Kidney glomerular epithelial cell (primary cell): Measurements from ENCODE around the gene OVCH1.
"Not testable (repeated sequence)": the region's sequence is repeated elsewhere in the genome, so short reads cannot be mapped to it uniquely, and the experiment has no call there.

Source experiments
- DNase-seq: peaks from one replicate; lab custom pipeline; 2025; lab: John Stamatoyannopoulos, UW

The OVCH1 gene

DNA sequence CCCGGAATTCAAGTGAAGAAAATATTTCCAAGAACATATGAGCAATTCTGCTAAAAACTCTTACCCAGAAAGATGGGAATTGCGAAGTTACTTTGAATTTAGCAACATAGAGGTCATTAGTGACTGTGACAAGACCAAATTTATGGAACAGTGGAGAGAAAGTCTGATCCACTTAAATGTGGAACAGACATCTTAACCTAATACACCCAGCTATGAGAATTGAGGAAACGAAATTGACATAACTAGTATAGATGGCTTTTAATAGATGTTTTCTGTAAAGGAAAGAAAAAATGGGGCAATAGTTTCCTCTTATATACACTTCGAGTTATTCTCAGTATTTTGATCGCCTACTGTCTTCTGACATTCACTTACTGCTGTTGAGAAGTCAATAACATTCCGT is 4.6 kb downstream of the OVCH1 start:
- no peak for DNase-seq

DNA sequence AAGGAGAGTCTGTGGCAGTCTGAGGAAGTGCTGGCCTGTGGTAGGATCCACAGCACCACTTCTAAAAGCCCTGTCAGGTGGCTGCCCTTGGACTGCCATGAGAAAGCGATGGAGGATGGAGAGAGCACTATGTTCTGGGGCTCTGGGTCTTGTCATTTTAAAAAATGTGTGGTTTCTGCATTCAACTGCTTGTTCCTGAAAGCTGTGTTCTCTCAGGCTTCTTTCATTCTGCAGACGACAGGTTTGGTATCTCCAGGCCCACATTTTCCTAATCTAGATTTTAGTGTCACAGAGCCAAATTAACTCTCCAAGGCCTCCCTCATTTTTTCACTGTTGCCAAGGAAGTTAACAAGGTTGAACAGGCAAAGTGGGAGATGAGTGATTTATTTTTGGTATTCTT is 10.5 kb downstream of the OVCH1 start:
- no peak for DNase-seq

DNA sequence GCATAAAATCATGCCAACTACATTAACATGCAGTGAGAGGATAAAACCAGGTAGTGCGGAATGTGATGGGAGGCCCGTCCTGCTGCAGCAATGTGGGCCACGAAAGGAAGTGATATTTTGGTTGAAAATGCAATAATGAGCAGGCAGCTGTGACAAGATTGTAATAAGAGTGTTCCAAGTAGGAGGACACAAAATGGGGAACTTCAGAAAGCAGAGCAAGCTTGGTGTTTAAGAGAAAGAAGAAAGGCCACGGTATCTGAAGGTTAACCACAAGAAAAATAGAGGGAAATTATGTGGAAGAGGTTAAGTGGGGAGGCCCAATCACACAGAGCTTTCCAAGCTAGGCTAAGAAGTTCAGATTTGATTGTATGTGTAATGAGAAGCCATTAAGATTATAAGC is 34.3 kb downstream of the OVCH1 start:
- no peak for DNase-seq

DNA sequence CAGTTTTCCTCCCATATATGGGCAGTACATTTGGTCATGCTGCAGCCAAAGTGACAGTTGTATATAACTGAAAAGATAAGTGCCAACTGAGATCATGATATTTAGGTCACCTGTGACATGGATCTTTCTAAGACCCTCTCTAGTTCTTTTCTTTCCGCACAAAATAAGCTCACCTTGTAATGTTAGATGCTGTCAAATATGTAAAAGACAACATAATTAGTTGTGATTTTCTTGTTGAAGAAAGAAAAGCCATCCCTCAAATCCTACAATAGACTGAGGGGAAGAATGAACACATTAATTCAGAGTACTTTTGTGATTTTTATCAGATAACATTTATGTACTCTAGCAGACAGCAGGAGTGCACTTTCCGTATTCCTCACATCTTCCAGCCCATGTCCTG is 37.4 kb downstream of the OVCH1 start:
- no peak for DNase-seq

DNA sequence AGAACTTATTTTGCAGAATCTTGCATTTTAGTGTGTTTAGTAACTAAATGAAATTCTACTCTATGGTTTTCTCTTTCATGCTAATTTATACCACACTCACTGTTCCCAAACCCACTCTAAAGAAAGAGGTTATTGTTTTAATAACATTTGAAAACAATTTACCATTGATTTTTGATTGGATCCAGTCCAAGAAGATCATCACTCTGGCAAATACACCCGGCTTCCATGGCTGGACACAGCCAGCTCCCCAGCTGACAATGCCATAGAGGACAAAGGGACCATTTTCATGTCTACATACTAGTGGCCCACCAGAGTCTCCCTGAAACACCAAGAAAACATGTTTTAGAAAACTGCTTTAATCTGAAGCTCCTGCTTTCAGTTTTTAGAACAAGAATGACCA is 42.4 kb downstream of the OVCH1 start:
- no peak for DNase-seq

DNA sequence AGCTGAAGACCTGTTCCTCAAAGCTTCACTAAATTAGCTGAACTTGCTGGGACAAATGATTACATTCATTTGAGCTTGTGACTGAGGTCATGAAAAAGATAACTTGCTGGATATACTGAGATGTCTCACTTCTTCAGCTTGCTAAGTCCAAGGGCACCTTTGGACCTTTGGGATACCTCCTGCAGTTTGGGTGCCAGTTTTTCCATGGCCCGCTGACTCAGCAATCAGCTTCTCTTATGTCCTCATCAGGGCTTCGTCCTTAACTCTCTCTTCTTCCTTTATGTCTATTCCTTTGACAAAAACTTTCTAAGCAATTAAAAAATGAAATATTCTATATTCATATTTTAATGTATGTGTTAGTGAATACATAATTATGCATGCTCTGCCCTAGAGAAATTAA is 45.6 kb downstream of the OVCH1 start:
- no peak for DNase-seq

DNA sequence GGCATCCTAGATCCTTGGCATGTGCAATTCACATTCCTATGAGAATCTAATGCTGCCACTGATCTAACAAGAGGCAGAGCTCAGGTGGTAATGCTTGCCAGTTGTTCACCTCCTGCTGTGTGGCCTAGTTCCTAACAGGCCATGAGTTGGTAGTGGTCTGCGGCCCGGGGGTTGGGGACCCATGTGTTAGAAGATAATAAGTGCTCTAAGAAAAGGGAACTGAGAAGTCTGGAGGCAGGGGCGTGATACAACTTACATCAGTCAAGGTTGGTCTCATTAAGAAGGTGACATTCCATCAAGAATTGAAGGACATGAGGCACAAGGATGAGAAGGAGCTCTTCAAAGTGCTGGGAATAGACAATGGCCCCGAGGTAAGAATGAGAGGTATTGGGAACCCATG is 49.3 kb downstream of the OVCH1 start:
- no peak for DNase-seq

DNA sequence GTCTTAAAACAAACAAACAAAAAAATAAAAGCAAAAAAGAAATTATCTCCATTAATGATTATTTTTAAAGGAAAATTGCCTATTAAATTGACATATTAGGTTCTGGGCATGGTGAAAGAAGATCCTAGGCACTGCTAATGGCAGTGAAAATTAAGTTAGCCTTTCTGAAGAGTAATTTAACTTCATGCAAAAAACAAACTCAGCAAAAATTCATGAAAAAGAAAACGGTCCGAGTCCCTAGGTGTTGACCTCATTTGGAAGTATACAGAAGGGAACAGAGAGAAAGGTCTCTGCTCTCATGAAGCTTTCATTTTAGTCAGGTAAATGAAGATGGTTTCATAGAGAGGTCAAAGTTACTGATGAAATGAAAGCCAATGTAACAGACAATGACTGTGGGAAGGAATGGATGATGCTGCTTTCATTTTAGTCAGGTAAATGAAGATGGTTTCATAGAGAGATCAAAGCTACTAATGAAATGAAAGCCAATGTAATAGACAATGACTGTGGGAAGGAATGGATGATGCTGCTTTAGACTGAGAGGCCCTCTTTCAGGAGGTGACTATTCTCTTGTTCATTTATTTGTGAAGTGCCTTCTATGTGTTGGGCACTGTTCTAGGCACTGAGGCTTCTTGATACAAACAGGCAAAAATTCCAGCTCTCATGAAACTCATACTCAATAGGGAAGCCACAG is 50.1 kb downstream of the OVCH1 start:
- no peak for DNase-seq

DNA sequence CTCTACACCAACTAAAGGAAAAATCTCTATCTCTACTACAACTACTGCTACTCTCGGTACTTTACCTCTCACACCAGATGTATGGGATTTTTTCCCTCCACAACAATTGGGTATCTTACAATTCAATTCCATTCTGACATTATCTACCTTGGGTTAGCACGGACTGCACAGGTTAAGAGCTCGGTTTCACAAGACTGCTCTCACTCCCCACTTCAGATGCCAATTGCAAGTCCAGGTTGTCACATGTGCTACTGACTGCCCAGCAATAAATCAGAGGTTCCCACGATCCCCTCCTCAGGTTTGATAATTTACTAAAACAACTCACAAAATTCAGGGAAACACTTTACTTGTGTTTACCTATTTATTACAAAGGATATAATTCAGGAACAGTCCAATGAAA is 58.0 kb downstream of the OVCH1 start:
- no peak for DNase-seq

DNA sequence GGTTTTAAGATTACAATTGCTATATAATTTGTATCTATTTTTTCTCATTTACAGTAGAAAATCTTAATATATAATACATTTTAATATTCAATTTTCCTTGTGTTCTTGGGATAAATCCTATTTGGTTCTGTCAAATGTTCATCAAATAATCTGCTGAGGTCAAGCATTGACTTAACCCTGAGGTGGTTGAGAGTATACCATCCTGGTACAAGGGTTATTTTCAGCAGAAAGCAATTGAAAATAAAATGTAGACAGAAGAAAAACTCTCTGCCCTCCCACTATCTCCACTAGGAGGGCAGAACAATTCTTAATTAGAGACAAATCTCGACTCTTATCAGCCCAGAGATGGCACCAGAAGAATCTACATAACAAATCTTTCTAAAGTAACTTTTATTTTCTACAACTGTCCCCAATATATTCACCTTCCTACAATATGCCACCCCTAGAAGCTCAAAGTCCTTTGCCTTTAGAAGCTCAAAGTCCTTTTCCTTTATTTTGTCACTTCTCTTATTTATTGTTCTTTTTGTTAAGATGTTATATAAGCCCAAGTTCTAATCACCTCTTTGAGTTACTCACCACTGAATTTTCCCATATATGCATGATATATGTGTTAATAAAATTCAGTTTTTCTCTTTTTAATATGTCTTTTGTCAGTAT is 58.6 kb downstream of the OVCH1 start:
- DNase-seq: no peak

DNA sequence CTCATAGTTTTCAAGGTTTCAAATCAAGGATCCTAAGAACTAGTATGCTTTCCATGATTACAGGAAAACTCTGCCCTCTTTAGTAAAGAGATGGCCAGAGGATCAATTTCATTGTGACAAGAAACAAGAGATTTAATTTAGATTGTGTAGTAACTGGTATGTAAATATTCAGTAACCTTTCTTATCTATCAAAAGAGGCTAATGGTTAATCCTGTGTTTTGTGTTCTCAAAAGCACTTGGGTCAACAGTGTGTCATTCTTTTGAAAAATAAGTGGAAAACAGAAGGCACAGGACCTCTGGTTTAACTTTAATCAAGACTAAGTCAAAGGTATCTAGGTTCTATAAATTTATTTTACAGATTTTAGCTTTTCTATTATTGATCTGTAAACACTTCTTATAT is 59.9 kb downstream of the OVCH1 start:
- DNase-seq: no peak

DNA sequence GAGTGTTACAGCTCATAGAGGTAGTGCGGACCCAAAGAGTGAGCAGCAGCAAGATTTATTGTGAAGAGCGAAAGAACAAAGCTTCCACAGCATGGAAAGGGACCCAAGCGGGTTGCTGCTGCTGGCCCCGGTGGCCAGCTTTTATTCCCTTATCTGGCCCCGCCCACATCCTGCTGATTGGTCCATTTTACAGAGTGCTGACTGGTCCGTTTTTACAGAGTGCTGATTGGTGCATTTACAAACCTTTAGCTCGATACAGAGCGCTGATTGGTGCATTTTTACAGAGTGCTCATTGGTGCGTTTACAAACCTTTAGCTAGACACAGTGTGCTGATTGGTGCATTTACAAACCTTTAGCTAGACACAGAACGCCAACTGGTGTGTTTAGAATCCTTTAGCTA is 60.7 kb downstream of the OVCH1 start:
- not testable (repeated sequence) for DNase-seq

DNA sequence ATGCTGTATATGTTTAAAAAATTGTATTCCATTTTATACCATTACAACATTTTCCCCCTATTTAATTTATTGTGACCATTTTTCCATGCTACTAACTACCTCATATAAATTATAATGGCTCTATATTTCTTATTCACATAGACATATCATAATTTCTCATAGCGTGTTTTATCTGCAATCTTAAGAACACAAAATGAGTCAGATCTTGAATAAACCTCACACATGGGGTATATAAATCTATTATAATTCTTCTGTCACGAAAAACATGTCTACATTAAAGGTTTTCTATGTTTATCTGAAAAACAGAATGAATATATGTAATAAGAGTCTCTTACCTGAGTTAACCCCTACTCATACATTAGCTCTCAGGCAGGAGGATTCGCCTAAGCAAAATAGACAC is 66.0 kb downstream of the OVCH1 start:
- DNase-seq: no peak

DNA sequence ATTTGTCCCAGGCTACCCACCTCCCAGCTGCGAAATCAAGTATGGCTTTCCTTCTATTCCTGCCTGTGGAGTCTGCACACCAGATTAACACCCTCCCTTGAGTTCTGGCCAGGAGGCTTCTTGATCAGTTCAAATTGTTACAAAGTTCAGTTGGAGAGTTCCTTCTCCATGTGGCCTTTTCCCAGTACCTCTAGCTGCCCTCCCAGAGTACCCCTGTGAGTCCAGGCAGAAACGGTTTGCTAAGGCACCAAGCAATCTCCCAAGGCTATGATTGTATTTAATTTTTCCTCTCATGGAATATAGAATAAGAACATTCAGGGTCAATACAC is 66.8 kb downstream of the OVCH1 start:
- no peak for DNase-seq

DNA sequence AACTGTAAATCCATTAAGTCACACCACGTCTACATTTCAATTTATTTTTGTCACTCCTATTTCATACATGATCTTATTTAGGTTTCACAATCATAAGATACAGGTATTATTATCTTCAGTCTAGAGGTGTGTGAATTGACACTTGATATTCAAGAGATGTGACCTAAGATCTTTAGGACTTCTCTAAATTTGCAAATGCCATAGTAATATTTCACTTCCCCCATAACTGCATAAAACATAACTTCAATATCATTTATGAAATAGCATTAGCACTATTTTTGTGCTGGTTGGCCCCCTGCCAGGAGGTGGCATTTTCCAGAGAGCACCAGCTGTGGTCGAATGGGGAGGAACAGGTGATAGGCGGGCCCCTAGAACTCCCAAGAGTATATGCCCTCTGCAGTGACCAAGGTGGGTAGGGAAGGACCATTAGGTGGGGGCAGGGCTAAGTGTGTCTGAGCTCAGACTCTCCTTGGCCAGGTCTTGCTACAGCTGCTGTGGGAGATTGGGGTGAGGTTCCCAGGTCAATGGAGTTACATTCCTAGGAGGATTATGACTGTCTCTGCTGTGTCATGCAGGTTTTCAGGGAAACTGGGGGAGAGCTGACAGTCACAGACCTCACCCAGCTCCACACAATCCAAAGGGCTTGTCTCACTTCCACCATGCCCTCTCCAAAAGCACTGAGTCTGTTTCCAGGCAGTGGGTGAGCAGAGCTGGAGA is 67.3 kb downstream of the OVCH1 start:
- no peak for DNase-seq

DNA sequence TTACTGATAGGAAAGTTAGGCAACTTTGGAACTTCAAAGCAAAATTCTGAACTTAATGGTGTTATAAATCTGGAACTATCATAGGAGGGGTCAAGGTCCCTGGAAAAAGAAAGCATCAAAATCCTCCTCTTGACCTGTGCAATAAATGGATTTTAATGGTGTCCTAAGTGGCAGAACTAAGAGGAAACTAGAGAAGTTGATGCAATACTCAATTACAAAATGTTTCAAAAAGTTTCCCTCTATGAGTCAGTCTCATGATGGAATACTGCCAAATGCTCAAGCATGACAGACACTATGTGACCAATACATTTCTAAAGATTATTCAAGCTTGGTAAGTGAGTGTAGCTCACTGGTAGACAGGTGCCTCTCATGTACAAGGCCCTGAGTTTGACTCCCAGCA is 68.9 kb downstream of the OVCH1 start:
- peak; percentile 74 for DNase-seq

DNA sequence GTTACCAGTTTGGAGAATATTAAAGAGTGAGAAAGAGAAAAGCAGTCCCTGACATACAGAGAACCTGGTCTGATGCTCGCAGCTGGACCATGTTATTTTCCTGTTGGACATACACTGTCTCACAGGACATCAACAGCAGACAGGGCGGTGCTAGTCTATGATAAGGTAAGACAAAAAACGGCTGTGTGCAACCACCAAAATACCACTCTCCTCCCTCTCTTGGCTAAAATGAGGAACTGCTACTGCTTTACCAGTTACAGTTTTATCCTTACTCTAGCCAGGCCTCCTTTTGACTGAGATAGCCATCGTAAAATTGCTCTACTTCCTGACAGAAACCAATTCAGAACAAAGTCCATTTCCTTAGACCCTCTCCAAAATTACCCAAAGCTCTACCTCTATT is 69.5 kb downstream of the OVCH1 start:
- DNase-seq: no peak

DNA sequence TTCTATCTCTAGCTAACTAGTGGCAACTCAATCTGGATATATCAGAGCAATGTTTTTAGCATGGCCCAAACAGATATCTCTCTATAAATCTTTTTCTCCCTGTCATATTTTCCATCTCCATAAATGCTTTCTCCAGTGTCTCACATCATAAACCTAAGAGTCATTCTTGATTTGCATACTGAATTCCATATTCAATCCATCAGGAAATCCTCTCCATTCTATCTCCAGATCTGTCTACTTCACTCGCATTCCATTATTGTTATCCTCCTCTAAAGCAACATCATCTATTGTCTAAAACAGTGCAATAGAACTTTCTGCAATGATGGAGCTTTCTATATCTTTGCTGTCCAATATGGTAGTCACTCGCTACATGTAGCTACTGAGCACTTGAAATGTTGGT is 71.0 kb downstream of the OVCH1 start:
- DNase-seq: no peak

DNA sequence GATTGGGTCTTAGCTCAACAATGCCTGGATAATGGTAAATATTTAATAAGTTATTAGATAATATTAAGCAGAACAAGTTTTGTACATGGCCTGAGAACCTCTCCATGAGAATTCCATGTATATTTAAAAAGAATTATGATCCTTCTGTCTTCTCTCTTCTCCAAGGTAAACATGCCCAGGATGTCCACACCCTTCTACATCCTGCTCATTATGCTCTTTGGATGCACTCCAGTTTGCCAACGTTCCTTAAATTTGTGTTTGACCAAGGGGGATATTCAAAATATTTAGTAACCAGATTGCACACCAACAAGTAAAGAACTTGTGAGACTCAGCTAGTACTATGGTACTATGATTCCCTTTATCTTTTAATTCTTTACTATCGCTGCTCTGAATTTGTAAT is 71.8 kb downstream of the OVCH1 start:
- no peak for DNase-seq

DNA sequence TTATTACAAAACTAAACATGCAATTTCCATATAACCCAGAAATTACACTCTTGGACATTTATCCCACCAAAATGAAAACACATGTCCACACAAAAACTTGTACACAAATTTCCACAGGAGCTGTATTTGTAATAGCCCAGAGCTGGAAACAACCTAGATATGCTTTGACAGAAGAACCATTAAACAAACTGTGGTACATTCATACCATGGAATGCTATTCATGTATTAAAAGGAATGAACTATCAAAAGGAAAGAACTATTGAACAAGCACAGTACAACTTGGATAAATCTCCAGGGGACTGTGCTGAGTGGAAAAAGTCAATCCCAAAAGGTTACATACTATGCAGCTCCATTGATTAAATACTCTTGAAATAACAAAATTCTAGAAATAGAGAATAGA is 80.7 kb downstream of the OVCH1 start:
- no peak for DNase-seq

DNA sequence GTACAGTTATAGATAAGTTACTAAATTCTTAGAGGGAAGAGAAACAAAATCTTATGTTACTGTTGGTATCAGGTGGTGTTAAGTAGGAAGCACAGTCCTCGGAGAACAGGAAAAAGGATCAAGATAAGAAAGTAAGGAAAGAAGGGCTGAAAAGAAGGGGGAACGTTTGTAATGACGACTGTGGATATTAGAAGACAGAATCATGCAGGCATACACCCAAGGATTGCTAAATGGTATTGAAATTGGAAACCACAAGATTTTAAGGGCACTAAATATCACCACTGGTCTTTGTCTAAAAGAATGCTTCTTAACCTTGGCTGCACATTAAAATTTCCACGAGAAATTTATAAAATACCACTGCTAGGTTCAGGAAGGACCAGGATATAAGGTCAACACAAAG is 82.4 kb downstream of the OVCH1 start:
- DNase-seq: no peak

DNA sequence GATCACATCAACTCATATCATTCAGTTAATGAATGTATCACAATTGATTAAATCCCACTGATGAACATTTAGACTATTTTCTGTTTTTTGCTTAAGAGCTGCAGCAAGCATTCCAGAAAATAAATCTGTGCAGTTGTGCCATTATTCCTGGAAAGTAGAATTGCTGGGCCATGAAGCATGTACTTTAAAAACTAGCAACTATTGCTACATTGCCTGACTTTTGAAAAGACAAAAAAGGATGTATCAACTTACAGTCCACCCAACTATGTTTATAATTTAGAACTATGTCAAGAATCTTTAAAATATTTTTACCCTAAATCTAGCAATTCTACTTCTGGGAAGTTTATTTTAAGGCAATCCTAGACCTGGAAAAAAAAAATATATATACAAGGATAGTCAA is 83.1 kb downstream of the OVCH1 start:
- DNase-seq: no peak

DNA sequence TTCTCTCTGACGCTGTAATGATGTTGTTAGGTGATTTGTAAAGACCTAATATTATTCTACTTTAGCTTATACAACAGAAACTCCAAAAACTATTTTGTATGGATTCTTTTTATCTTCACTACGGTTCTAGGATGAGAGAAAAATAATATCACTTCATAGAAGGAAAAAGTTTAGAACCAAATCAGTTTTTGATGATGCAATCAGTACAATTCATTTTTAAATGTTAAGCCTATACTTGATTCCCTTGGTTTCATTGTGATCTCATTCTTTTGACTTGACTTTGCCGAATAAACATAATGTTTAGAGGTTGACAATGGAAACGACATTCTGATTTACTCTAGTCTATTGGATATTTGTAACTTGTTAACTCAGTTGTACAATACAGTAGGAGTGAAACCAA is 91.9 kb downstream of the OVCH1 start:
- no peak for DNase-seq

DNA sequence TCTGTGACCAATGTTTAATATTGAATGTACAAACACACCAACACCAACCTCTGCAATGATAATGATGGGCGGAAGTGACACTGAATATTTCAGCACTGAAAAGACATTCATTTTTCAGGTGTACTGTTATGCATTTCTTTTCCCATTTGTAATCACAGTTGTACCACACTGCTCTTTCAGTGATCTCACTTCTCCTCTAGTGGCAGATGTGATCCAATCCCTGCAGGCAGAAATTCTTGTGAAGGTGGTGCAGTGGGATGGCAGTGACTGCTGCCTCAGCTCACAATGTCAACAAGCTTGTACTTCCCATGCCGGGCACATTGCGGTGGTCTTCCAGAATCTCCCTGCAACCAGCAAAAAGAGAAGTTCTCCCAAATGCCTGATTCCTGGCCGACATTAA is 93.5 kb downstream of the OVCH1 start:
- no peak for DNase-seq
